Stimulated activated CD4-positive, alpha-beta T cell treated with anti-CD3 and anti-CD28 coated beads, Interleukin-1b, Interleukin-23, amount 100 ng/mL, for 1 hour (primary cell): ENCODE data around the gene GMCL2.

Experiments
- DNase-seq, 2 donors: peaks; one replicate each; pipeline ENCODE4 v3.0.0-alpha.2; 2020; ENCODE audit warnings: low read depth in 2 of 2

GMCL2 gene

DNA sequence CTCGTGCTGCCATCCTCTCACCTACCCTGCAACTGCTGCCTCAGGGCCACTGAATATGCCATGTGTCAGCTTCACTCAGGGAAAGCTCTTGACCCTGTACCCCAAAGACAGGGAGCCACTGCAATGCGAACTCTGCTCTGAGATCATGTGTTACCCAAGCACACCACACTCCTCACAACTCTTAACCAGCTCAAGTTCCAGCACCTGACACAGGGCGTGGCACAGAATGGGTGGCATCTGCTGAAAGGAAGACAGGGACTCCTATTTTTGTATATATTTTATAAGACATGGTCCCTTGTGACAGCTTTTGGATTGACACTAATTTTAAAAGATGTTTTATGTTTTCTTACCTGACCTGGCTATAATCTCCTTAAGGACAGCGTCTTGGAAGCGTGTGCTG, 34.7 kb upstream of the GMCL2 start:
- DNase-seq: no peak

DNA sequence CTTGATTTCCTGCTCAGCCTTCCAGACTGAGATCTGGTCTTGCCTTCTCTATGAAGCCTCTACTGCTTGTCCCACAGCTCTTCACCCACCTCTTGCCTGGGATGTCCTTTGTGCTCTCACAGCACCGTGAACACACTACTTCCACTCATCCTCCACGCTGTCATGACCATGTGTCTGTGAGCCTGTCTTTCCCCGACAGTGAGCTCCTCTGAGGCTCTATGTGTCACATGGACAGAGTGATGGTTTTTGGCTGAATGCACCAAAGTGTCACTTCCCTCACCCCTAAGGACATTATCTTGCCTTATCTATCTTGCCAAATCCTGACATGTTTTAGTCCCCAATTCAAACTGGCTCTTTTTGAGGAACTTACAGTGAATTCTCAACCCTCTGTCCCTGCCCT, 34.1 kb upstream of the GMCL2 start:
- no peak for DNase-seq

DNA sequence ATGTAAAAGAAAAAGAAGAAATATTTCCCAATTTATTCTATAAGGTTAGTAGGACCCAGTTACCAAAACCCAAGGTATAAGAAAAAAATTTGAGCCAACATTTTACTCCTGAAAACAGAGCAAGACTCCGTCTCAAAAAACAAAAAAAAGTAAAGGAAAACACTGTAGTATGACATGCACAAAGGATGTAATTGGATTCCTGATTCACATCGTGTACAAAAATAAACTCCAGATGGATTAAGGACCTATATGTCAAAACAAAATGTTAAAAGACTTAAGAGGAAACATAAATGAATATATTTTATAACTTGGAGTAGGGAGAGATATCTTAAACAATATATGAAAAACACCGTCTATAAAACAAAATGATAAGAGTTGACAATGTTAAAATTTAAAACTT, 31.7 kb upstream of the GMCL2 start:
- no peak for DNase-seq

DNA sequence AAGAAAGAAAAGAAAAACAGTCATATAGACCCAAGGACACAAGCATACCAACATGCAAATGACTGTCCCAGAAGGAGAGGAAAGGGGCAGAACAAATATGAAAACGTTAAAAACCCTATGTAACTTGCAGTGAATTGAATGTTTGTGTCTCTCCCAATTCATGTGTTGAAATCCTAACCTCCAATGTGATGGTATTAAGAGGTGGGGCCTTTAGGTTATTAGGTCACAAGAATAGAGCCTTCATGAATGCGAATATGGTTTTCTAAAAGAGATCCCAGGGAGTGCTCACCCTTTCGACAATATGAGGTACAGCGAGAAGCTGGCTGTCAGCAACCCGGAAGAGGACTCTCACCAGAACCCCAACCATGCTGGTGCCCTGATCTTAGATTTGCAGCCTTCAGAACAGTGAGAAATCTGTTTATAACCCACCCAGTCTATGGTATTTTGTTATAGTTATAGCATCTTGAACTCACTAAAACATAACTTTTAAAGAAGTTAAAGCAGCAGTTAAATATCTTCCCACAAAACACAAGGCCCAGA, 31.1 kb upstream of the GMCL2 start:
- DNase-seq: no peak

DNA sequence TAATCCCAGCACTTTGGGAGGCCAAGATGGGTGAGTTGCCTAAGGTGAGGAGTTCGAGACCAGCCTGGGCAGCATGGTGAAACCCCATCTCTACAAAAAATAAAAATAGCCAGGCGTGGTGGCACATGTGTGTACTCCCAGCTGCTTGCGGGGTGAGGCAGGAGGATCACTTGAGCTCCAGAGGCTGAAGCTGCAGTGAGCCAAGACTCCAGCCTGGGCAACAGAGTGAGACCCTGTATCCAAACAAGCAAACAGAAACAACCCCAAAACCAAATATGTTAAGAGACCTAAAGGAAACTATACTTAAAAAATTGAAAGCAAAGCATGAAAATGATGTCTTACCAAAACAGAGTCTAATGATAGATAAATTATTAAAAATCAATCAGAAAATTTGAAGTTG, 29.6 kb upstream of the GMCL2 start:
- DNase-seq: no peak

DNA sequence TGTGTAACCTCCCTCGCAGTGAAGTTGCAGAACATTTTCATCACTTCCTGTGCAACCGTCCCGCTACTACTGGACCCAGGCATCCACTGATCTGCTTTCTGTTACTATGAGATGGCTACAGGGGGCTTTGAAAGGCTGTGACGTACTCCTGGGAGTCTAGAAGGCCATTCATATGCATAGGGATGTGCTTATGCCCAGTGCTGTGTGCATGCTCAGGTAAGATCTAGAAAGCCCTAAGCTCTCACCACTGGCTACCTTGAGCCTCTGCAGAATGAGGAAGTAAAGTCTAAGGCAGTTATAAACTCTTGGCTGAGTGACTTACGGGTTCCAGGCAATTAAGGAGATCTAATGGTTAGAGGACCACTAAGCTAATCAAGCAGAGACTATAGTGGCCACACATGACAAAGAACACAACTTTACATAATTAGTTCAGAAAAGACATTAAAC, 28.9 kb upstream of the GMCL2 start:
- DNase-seq: no peak

DNA sequence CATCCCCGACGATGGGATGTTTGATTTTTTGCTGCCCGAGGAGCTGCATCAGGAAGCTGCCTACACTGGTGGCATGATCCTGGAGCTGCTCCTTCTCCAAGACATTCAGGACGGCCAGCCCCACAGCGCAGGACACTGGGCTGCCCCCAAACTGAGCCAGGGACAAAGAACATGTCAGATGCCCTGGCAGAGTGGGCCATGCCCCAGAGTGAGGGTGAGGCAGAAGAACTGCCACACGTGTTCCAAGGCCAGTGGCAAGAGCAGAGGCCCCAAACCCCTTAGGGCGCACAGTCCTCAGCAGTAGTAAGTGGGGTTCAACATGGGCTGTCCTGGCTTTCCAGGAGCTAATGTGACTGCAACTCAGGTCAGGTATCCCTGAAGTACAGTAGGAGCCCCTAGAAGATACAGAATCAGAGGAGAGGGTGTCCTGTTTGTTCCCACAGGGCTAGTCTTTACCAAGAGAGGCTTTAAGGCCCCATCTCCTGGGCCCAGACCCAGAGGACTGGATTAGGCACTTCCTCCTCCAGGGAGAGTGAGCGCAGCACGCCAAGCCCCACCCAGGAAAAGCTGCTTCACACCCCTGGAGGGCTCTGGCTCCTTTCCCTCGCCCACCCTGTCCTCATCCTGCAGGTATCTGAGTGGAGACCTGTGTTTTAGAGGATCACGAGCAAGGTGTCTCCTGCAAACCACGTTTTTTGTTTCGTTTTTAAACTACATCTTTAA, 28.3 kb upstream of the GMCL2 start:
- no peak for DNase-seq

DNA sequence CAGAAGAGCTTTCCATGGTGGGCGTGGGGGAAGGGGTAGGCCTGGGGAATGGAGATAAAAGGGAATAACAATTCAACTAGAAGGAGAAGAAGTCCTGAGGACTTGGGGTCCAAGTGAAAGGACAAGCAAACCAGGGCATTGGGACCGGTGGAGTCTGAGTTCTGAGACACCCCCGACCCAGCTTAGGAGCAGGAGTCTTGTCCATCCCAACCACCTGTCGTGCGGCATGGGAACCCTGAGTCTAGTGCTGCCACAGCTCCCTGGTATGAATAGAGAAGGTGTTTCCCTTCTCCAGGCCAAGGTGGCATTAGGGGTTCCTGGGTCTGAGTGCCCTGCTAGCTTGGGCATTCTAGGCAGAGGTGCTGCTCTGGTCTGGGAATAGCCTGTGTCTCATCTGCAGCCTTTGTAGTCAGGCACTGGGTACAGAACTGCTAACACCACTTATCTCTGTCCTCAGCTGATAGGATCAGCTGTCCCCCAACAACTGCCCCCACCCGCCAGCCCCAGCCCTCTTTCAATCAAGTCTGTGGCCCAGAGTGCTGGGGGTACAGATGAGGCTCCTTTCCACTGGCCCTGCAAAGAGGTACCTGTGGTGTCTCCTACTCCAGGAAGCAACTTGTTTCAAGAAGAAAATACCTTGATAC, 27.1 kb upstream of the GMCL2 start:
- no peak for DNase-seq

DNA sequence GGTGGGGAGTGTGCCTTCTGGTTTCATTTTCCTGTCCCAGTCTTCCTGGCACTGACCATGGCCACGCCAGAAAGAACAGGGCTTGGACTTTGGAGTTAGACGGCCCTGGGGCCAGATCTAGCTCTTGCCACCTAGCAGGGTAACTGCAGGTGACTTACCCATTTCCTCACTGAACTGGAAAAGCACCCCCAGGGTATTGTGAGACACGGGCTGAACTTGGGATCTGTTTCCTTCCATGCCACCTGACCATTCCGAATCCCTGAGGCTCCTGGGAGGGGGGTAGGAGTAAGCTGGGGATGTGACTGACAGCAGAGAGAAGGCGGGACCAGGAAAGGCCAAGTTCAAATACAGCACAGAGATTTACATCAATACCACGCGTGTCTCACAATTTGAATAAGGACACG, 26.6 kb upstream of the GMCL2 start:
- no peak for DNase-seq

DNA sequence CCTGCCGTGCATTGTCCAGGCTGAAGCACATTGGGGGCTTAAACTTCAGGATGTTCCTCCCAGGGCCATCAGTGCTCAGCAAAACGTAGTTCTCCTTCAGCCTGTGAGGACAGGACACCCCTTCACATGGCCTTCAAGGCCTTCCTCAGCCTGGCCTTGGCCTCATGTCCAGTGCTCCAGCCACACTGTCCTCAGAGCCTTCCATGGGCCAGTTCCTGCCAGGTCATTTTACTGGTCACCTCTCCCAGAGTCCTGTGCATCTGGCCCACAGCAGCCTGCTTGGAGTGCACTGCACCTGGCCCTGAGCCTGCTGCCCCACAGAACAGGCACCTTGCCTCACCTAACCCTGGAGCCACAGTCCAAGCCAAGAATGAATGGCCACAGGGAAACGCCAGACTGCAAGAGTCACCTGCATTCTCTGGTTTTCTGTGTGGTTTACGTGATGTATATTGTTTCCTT, 25.9 kb upstream of the GMCL2 start:
- DNase-seq: no peak

DNA sequence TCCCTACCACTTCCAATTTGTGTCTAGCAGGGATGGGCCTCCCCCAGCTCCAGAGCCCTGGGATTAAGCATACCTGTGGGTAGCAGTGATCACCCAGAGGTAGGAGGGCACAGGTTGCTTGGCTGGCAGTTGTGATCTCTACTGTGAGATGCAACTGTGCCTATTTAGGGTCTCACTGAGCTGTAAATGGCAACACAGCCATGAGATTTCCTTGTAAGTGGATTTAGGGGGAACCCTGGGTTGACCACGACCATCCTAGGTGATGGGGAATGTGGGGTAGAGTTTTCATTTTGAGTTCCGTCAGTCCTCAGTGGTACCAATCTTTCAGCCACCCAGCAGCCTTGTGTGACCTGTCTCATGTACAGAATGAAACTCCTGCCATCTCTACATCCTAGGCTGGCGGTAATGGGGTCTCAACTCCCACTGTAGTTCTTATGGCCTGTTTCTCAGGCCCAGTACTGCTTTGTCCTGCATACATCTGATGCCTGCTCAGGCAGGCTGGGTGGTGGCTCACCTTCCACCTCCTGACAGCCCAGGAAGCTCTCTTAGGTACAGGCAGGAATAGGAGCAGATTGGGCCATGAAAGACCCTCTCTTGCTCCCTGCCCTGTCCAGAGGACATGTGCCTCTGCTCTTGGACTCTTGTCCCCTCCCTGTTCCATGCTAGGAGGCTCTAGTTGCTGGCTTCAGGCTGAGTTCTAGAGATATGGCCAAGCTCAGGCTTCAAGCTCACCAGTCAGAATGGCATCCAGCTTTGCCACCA, 25.3 kb upstream of the GMCL2 start:
- no peak for DNase-seq

DNA sequence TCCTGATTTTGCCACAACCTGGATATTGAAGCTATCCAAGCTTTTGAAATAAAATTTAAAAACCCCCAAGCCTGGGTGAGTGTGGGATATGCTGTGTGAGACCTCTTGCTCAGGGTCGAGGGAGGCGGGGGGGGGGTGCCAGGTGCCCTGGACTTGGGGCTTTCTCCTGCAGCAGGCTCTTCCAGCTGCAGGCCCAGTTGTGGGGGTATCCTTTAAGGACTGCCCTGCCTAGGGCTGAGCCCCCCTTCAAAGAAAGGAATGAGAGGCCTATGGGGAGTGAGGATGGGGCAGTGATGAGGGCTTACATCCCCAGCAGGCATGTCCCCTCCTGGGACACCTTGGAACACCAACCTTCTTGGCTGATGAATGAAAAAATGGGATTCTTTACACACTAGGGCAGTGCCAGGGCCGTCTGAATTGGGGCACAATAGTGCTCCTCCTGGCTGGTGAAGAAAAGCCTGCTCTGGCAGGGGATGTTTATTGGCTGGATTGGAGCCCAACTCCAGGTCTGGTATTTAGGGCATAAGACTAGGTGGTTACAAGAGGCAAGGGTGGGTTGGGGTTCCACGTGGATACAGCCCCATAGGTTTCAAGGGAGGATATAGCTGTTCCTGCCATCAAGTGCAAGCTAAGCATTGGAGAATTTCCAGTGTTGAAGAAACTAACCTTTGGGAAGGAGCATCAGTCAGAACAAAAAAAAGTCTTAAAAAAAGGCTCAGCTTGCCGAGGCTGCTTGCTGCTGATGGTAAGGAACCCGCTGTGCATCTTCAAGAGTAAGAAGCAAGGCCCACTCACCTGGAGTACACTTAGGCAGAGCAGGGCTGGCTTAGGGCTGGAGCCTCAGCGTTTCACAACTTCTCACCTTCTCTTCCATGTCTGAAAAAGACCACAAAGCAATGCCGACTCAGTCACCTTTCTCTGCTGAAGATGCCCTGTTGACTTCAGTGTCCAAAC, 24.2 kb upstream of the GMCL2 start:
- no peak for DNase-seq

DNA sequence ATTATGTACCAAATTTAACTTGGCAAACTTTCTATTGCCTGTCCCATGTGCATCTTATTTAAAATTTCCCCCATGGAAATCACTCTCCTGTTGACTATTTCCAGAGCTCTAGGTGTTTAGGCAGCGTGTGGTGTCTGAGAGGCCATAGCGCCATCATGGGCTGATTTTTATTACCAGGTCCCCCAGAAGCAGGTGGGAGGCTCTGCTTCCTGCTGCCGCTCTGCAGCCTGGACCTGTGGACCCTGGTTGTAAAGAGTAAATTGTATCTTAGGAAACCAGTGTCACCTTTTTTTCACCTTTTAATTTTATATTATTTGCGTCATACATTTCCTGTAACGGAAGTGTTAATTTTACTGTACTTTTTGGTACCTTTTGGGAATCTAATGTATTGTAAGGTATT, 23.5 kb upstream of the GMCL2 start:
- DNase-seq: no peak

DNA sequence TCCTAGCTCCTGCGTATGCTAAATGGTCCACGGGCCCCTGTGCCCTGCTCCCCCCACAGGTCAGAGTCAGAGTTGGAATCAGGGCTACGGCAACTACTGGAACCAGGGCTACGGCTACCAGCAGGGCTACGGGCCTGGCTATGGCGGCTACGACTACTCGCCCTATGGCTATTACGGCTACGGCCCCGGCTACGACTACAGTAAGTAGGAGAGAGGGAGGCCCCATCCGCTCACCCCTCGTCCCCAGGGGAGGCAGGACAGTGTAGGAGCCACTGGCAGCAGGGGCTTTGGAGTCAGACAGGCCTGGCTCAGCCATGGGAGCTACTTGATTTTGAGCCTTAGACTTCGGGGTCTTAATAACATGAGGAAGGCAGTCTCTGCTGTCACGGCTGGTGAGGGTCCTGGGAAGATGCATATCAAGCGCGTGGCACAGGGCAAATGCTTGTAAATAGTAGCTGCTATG, 22.9 kb upstream of the GMCL2 start:
- no peak for DNase-seq

DNA sequence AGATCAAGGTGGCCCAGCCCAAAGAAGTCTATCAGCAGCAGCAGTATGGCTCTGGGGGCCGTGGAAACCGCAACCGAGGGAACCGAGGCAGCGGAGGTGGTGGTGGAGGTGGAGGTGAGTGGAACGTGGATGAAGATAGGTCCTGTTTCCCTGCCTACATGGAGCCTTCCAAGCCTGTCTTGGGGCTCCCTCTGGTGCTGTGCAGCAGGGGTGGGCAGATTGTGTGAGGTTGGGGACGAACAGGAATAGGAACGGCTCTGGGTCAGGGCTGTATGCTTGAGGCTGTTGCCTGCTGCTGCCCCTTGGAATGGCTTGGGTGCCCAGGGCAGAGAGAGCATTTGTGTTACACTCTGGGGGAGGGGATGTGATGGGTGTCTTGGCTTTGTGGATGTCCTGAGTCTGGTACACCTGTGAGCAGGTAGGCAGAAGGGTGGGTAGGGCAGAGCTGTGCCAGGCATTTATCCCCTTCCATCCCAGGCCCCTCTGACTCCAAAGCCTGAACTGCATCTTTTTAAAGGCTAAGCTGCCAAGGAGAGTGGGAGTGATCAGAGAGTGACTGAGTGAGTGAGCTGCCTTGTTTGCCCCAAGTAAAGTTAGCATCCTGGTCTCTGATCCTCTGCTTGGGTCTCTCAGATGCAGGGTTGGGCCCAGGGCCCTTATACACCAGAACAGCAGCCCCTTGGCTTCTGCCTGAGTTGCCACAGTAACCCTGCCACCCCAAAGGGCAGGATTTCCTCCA, 22.3 kb upstream of the GMCL2 start:
- no peak for DNase-seq

DNA sequence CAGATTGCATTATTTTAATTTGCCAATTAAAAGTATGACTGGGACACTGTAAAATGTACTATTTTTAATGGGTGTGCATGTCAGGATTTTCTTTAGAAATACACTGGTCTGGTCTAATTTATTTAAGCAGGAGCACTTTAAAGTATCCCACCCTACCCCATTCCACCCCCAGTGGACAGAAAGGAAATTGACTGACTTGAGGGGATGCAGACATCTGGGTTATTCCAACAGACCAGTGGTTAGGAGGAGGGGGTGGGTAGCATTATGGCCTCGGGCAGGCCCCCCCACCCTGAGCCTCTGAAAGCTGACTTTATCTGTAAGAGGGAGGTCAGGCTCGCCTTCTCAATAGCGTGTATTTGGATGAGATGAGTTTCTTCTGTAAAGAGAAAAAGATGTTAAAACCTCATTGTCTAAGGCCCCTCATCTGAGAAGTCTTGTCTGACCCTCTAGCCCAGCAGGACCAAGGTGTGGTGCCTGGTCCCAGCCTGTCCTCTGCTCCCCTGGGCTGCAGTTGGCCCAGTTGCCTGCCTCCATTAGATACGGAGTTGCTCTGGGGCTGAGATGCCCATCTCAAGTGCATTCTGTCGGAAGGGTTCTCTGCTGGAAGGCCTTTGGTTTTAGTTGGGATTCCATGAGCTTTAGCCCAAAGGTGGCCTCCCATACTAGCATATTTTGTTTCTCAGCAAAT, 21.5 kb upstream of the GMCL2 start:
- DNase-seq: no peak

DNA sequence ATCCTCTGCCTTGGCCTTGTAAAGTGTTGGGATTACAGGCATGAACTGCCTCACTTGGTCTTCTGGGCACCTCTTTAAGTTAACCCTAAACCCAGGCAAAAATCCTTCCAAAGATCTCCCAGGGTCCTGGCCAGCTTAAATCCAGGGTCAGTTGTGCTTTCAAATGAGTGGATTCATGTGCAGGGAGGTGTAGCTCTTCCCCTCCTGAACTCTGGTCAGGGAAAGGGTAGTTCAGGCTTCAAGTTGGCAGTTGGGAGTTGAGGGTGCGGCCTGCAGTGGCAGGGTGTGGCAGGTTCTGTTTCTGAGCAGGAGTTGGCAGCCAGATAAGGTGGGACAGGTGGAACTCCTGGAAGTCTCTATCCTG, 20.7 kb upstream of the GMCL2 start:
- no peak for DNase-seq

DNA sequence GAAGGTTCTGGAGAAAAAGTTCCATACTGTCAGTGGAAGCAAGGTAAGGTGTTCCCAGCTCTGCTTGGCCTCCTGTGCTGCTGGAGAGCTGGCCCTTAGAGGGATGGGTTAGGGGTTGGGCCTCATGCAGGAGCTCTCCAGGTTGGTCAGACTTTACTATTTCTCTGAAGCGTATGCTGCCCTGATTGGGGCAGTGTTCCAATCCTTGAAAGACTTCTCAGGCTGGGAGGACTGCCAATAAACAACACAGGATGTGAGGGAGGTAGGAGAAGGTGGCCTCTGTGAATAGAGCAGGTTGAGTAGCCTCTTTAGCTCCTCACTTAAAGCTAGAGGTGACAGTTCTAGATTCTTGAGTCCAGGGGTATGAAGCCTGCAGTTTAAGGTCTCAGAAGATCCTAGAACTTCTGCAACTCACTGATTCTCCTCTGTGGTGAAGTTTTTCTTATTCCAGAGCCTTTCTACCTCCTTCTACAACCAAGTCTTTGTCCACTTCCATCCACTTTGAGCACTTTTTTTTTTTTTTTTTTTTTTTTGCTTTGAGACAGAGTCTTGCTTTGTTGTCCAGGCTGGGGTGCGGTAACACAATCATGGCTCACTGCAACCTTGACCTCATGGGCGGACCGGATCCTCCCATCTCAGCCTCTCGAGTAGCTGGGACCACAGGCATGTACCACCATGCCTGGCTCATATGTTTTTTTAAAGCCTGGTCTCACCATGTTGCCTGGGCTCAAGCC, 20.2 kb upstream of the GMCL2 start:
- no peak for DNase-seq
